ENCODE results near the gene SMIM15.

Gene SMIM15

GRCh38 chr5:61162832-61163567 lies 732 bp upstream of the SMIM15 start:
- DNase-seq (ENCODE audit: low read depth, low spot score): no peak
- H3K4me3 ChIP-seq (ENCODE audit: low read length): peak overlapping the region; percentile 96

GRCh38 chr5:61160497-61160896 lies 1.8 kb downstream of the SMIM15 start:
- H3K4me3 ChIP-seq (ENCODE audit: low read length): no peak overlapping the region; the same call in 1 of the 2 replicates
- no peak for DNase-seq (ENCODE audit: low read depth, low spot score)

- no peak overlapping the region for H3K4me3 ChIP-seq (ENCODE audit: low read length)
- DNase-seq (ENCODE audit: low read depth, low spot score): no peak
Measured at GRCh38 chr5:61159836-61160235, 2.4 kb downstream of the SMIM15 start.

GRCh38 chr5:61159070-61159469 lies 3.2 kb downstream of the SMIM15 start:
- no peak for DNase-seq (ENCODE audit: low read depth, low spot score)
- H3K4me3 ChIP-seq (ENCODE audit: low read length): no peak overlapping the region

GRCh38 chr5:61151893-61152292 lies 10.4 kb downstream of the SMIM15 start:
- no peak for DNase-seq (ENCODE audit: low read depth, low spot score)

GRCh38 chr5:61148515-61148914 lies 13.8 kb downstream of the SMIM15 start:
- no peak overlapping the region for H3K4me3 ChIP-seq (ENCODE audit: low read length)
- no peak for DNase-seq (ENCODE audit: low read depth, low spot score)

More at GRCh38 chr5:61151893-61152292, 10.4 kb downstream of the SMIM15 start:
- no peak overlapping the region for H3K4me3 ChIP-seq (ENCODE audit: low read length)

GRCh38 chr5:61142811-61143210 lies 19.5 kb downstream of the SMIM15 start:
- H3K4me3 ChIP-seq (ENCODE audit: low read length): no peak overlapping the region

GRCh38 chr5:61142391-61142790 lies 19.9 kb downstream of the SMIM15 start:
- no peak for DNase-seq (ENCODE audit: low read depth, low spot score)
- no peak overlapping the region for H3K4me3 ChIP-seq (ENCODE audit: low read length)

More at GRCh38 chr5:61142811-61143210, 19.5 kb downstream of the SMIM15 start:
- no peak for DNase-seq (ENCODE audit: low read depth, low spot score)

- no peak overlapping the region for H3K4me3 ChIP-seq (ENCODE audit: low read length)
- no peak for DNase-seq (ENCODE audit: low read depth, low spot score)
Measured at GRCh38 chr5:61141801-61142200, 20.5 kb downstream of the SMIM15 start.

GRCh38 chr5:61139931-61140330 lies 22.3 kb downstream of the SMIM15 start:
- no peak for DNase-seq (ENCODE audit: low read depth, low spot score)
- H3K4me3 ChIP-seq (ENCODE audit: low read length): no peak overlapping the region

- H3K4me3 ChIP-seq (ENCODE audit: low read length): no peak overlapping the region
- no peak for DNase-seq (ENCODE audit: low read depth, low spot score)
Measured at GRCh38 chr5:61139094-61139873, 23.0 kb downstream of the SMIM15 start.

GRCh38 chr5:61137835-61138234 lies 24.4 kb downstream of the SMIM15 start:
- DNase-seq (ENCODE audit: low read depth, low spot score): no peak
- H3K4me3 ChIP-seq (ENCODE audit: low read length): no peak overlapping the region

GRCh38 chr5:61132559-61132958 lies 29.7 kb downstream of the SMIM15 start:
- DNase-seq (ENCODE audit: low read depth, low spot score): no peak
- H3K4me3 ChIP-seq (ENCODE audit: low read length): no peak overlapping the region

- H3K4me3 ChIP-seq (ENCODE audit: low read length): no peak overlapping the region
Measured at GRCh38 chr5:61130289-61130688, 32.0 kb downstream of the SMIM15 start.

GRCh38 chr5:61123145-61123544 lies 39.1 kb downstream of the SMIM15 start:
- no peak for DNase-seq (ENCODE audit: low read depth, low spot score)
- no peak overlapping the region for H3K4me3 ChIP-seq (ENCODE audit: low read length)

More at GRCh38 chr5:61130289-61130688, 32.0 kb downstream of the SMIM15 start:
- no peak for DNase-seq (ENCODE audit: low read depth, low spot score)

GRCh38 chr5:61120534-61120933 lies 41.7 kb downstream of the SMIM15 start:
- DNase-seq (ENCODE audit: low read depth, low spot score): no peak
- no peak overlapping the region for H3K4me3 ChIP-seq (ENCODE audit: low read length)

GRCh38 chr5:61119066-61119465 lies 43.2 kb downstream of the SMIM15 start:
- no peak for DNase-seq (ENCODE audit: low read depth, low spot score)
- H3K4me3 ChIP-seq (ENCODE audit: low read length): no peak overlapping the region

- DNase-seq (ENCODE audit: low read depth, low spot score): no peak
Measured at GRCh38 chr5:61115968-61116367, 46.3 kb downstream of the SMIM15 start.

GRCh38 chr5:61114441-61114840 lies 47.8 kb downstream of the SMIM15 start:
- no peak overlapping the region for H3K4me3 ChIP-seq (ENCODE audit: low read length)
- no peak for DNase-seq (ENCODE audit: low read depth, low spot score)

More at GRCh38 chr5:61115968-61116367, 46.3 kb downstream of the SMIM15 start:
- H3K4me3 ChIP-seq (ENCODE audit: low read length): no peak overlapping the region
